ENCODE data around the gene ARF3.

DNA sequence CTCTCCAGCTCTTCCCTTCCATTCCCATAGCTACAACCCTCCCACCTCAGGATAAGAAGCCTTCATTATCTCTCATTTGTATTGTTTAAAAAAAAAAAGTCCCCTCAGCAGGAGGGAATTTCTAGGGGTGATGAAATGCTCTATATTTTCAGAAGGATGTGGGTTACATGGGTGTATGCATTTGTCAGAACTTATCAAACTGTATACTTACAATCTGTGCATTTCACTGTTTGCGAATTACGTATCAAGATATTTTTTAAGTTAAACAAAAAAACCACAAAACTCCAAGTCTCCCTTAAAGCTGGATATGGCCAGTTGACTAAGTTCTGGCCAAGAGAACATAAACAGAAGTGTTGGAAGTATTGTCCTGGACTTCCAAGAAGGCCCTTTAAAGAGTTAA is 30.0 kb downstream of the ARF3 start:
- TF ChIP-seq POLR2AphosphoS5 (IDR thresholded peaks at IDR 0.05; ENCODE audit: borderline replicate concordance, low read depth, low read length) (no peak), FOXP2 (optimal IDR thresholded peaks at IDR 0.05; ENCODE audit: control extremely low read depth, extremely low read length, insufficient read depth) (no peak)

All from SK-N-MC (cell line).